ENCODE data around the gene MYRF.
A peak's percentile ranks its signal among the peaks of the same experiment; 100 is the strongest.

Gene MYRF

GRCh38 chr11:61727401-61727811 is 25.0 kb upstream of the MYRF start:
- intact Hi-C loops (cut with micrococcal nuclease): no loop called here
- peaks cover 100% of the 10 kb centered on the region for H3K36me3 Mint-ChIP-seq (ENCODE audit: low read depth)

GRCh38 chr11:61728066-61728939 is 24.1 kb upstream of the MYRF start:
- H3K9me3 Mint-ChIP-seq: no peaks in the 10 kb centered on the region
- no peak overlapping the region for H3K27ac Mint-ChIP-seq
- intact Hi-C loops (cut with micrococcal nuclease): no loop called here
- peaks cover 39% of the 10 kb centered on the region for H3K4me1 Mint-ChIP-seq (ENCODE audit: low read depth)
- H3K27me3 Mint-ChIP-seq: no peaks in the 10 kb centered on the region
- peaks cover 100% of the 10 kb centered on the region for H3K36me3 Mint-ChIP-seq (ENCODE audit: low read depth)
- no peak overlapping the region for H3K4me3 Mint-ChIP-seq

More at GRCh38 chr11:61727401-61727811, 25.0 kb upstream of the MYRF start:
- Mint-ChIP-seq H3K4me1 (ENCODE audit: low read depth) (peaks cover 30% of the 10 kb centered on the region), H3K27ac (no peak overlapping the region), H3K4me3 (no peak overlapping the region), H3K9me3 (no peaks in the 10 kb centered on the region), H3K27me3 (no peaks in the 10 kb centered on the region)

GRCh38 chr11:61728940-61729219 is 23.6 kb upstream of the MYRF start:
- no peaks in the 10 kb centered on the region for H3K27me3 Mint-ChIP-seq
- H3K36me3 Mint-ChIP-seq (ENCODE audit: low read depth): peaks cover 100% of the 10 kb centered on the region
- H3K27ac Mint-ChIP-seq: no peak overlapping the region
- H3K4me3 Mint-ChIP-seq: no peak overlapping the region
- intact Hi-C loops (cut with micrococcal nuclease): no loop called here
- peaks cover 44% of the 10 kb centered on the region for H3K4me1 Mint-ChIP-seq (ENCODE audit: low read depth)
- H3K9me3 Mint-ChIP-seq: no peaks in the 10 kb centered on the region

- H3K27me3 Mint-ChIP-seq: no peaks in the 10 kb centered on the region
- H3K4me1 Mint-ChIP-seq (ENCODE audit: low read depth): peaks cover 46% of the 10 kb centered on the region
- H3K36me3 Mint-ChIP-seq (ENCODE audit: low read depth): peaks cover 100% of the 10 kb centered on the region
- no peak overlapping the region for H3K27ac Mint-ChIP-seq
- intact Hi-C loops (cut with micrococcal nuclease): loop anchor here (5.0 kb wide), 2 partner anchors 33 to 48 kb away; partner anchors contain the start of gene DAGLA
- H3K9me3 Mint-ChIP-seq: no peaks in the 10 kb centered on the region
- no peak overlapping the region for H3K4me3 Mint-ChIP-seq
These were observed 22.0 kb upstream of the MYRF start for GRCh38 chr11:61730240-61730994.

GRCh38 chr11:61731211-61731951 is 21.1 kb upstream of the MYRF start:
- H3K36me3 Mint-ChIP-seq (ENCODE audit: low read depth): peaks cover 100% of the 10 kb centered on the region
- no peaks in the 10 kb centered on the region for H3K27me3 Mint-ChIP-seq
- no peaks in the 10 kb centered on the region for H3K9me3 Mint-ChIP-seq
- H3K4me3 Mint-ChIP-seq: no peak overlapping the region
- intact Hi-C loops (cut with micrococcal nuclease): loop anchor here (5.0 kb wide), 2 partner anchors 34 to 49 kb away; partner anchors contain the start of gene DAGLA
- peak overlapping the region; percentile 81 for H3K27ac Mint-ChIP-seq
- H3K4me1 Mint-ChIP-seq (ENCODE audit: low read depth): peaks cover 42% of the 10 kb centered on the region

GRCh38 chr11:61731952-61732675 is 20.3 kb upstream of the MYRF start:
- intact Hi-C loops (cut with micrococcal nuclease): loop anchor here (5.0 kb wide), 2 partner anchors 35 to 50 kb away; partner anchors contain the start of gene DAGLA
- Mint-ChIP-seq H3K36me3 (ENCODE audit: low read depth) (peaks cover 100% of the 10 kb centered on the region), H3K4me1 (ENCODE audit: low read depth) (peaks cover 35% of the 10 kb centered on the region), H3K4me3 (no peak overlapping the region), H3K27ac (peak overlapping the region; percentile 81), H3K27me3 (no peaks in the 10 kb centered on the region), H3K9me3 (no peaks in the 10 kb centered on the region)

- peaks cover 100% of the 10 kb centered on the region for H3K36me3 Mint-ChIP-seq (ENCODE audit: low read depth)
- no peaks in the 10 kb centered on the region for H3K27me3 Mint-ChIP-seq
- peaks cover 33% of the 10 kb centered on the region for H3K4me1 Mint-ChIP-seq (ENCODE audit: low read depth)
- H3K27ac Mint-ChIP-seq: peak overlapping the region; percentile 81
- intact Hi-C loops (cut with micrococcal nuclease): loop anchor here (5.0 kb wide), 2 partner anchors 35 to 50 kb away; partner anchors contain the start of gene DAGLA
- no peak overlapping the region for H3K4me3 Mint-ChIP-seq
- H3K9me3 Mint-ChIP-seq: no peaks in the 10 kb centered on the region
These were observed 19.7 kb upstream of the MYRF start for GRCh38 chr11:61732705-61733104.

- Mint-ChIP-seq H3K4me3 (no peak overlapping the region), H3K36me3 (ENCODE audit: low read depth) (peaks cover 100% of the 10 kb centered on the region), H3K27me3 (no peaks in the 10 kb centered on the region), H3K9me3 (no peaks in the 10 kb centered on the region), H3K4me1 (ENCODE audit: low read depth) (peaks cover 33% of the 10 kb centered on the region), H3K27ac (peak overlapping the region; percentile 81)
- intact Hi-C loops (cut with micrococcal nuclease): loop anchor here (5.0 kb wide), 2 partner anchors 36 to 51 kb away; partner anchors contain the start of gene DAGLA
These were observed 19.1 kb upstream of the MYRF start for GRCh38 chr11:61733120-61733978.

- H3K27me3 Mint-ChIP-seq: no peaks in the 10 kb centered on the region
- H3K27ac Mint-ChIP-seq: no peak overlapping the region
- intact Hi-C loops (cut with micrococcal nuclease): loop anchor here (5.0 kb wide), 2 partner anchors 37 to 52 kb away; partner anchors contain the start of gene DAGLA
- H3K9me3 Mint-ChIP-seq: no peaks in the 10 kb centered on the region
- H3K4me1 Mint-ChIP-seq (ENCODE audit: low read depth): peaks cover 32% of the 10 kb centered on the region
- peaks cover 100% of the 10 kb centered on the region for H3K36me3 Mint-ChIP-seq (ENCODE audit: low read depth)
- no peak overlapping the region for H3K4me3 Mint-ChIP-seq
These were observed 17.7 kb upstream of the MYRF start for GRCh38 chr11:61734767-61735166.

- H3K36me3 Mint-ChIP-seq (ENCODE audit: low read depth): peaks cover 100% of the 10 kb centered on the region
- no peak overlapping the region for H3K27ac Mint-ChIP-seq
- intact Hi-C loops (cut with micrococcal nuclease): no loop called here
- H3K27me3 Mint-ChIP-seq: no peaks in the 10 kb centered on the region
- H3K4me3 Mint-ChIP-seq: no peak overlapping the region
- H3K4me1 Mint-ChIP-seq (ENCODE audit: low read depth): peaks cover 27% of the 10 kb centered on the region
- H3K9me3 Mint-ChIP-seq: no peaks in the 10 kb centered on the region
These were observed 17.0 kb upstream of the MYRF start for GRCh38 chr11:61735391-61735790.

- Mint-ChIP-seq H3K36me3 (ENCODE audit: low read depth) (peaks cover 100% of the 10 kb centered on the region), H3K4me1 (ENCODE audit: low read depth) (peaks cover 26% of the 10 kb centered on the region), H3K27me3 (no peaks in the 10 kb centered on the region), H3K4me3 (no peak overlapping the region), H3K9me3 (no peaks in the 10 kb centered on the region), H3K27ac (no peak overlapping the region)
- intact Hi-C loops (cut with micrococcal nuclease): no loop called here
These were observed 16.1 kb upstream of the MYRF start for GRCh38 chr11:61736310-61736709.

GRCh38 chr11:61737131-61737530 is 15.3 kb upstream of the MYRF start:
- Mint-ChIP-seq H3K27me3 (no peaks in the 10 kb centered on the region), H3K9me3 (no peaks in the 10 kb centered on the region), H3K4me3 (no peak overlapping the region), H3K27ac (no peak overlapping the region), H3K36me3 (ENCODE audit: low read depth) (peaks cover 100% of the 10 kb centered on the region), H3K4me1 (ENCODE audit: low read depth) (peaks cover 23% of the 10 kb centered on the region)
- intact Hi-C loops (cut with micrococcal nuclease): no loop called here
